Measurements from ENCODE around the gene DHX16. TPM values are rescaled to one million over a fixed set of nuclear protein-coding genes. Genes with fewer than 3 reads are reported as not detected.

The DHX16 gene
- total RNA-seq, 2 experiments from 2014 or later = 44.0 to 46.8 TPM

DNA sequence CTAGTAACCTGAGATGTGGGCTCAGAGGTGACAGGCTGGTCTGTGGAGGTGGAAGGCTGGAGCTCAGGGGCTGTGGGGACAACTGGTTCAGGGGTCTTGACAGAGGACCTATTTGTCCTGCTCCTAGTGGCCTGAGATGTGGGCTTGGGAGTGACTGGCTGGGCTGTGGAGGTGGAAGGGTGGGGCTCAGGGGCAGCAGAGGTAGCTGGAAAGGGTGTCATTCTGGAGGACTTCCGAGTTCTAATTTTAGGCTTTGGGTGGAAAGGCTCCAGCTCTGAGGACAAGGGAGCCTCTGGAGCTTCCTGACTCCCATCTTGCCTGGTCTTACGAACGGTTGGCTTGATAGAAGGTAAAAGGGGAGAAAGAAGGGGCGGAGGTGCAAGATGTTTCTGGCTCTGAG lies 32.8 kb upstream of the DHX16 start:
- POLR2A ChIA-PET = no interaction called here
- CTCF ChIA-PET = interaction anchor here (1.2 kb wide), 1 partner anchor 14 kb away, joined by 3 read pairs; no protein-coding TSS in a partner anchor

DNA sequence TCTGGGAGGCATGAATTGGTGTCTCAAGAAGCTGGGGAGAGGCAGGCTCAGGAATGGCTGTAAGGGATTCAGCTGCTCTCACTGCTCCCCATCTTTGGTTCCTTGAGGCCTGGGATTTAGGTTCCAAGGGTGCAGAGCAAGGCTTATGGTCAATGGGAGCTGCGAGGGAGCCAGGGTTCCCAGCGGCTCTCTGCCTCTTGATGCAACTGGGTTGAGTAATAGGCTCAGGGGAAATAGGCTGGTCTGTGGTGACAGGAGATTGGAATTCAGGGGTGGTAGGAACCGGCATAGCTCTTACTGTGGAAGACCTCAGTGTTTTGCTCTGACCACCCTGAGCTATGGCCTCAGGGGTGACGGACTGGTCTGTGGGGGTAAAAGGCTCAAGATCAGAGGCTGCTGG lies 31.0 kb upstream of the DHX16 start:
- ChIA-PET CTCF (interaction anchor here (1.1 kb wide), 1 partner anchor 118 kb away, joined by 3 read pairs; no protein-coding TSS in a partner anchor), POLR2A (interaction anchor here (0.6 kb wide), 1 partner anchor 27 kb away, joined by 6 read pairs; no protein-coding TSS in a partner anchor)

DNA sequence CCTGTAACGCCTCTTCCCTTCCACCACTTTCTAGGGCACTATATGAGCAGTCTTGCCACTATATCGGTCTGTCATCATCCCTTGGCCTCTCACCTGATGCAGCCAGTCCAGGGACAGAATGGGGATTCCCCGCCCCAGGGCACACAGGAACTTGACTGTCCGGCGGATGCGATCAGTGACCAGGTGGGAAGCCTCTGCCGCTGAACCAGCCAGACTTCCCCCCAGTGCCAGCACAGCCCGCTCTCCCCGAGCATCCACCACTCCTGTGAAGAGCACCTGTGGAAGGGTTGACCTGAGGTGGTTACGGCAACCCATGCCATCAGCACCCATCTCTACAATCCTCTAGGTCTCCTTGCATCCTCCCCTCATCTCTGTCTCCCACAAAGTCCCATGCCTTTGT lies 30.2 kb upstream of the DHX16 start:
- ChIA-PET CTCF (no interaction called here), POLR2A (interaction anchor here (0.6 kb wide), 1 partner anchor 28 kb away, joined by 6 read pairs; no protein-coding TSS in a partner anchor)

DNA sequence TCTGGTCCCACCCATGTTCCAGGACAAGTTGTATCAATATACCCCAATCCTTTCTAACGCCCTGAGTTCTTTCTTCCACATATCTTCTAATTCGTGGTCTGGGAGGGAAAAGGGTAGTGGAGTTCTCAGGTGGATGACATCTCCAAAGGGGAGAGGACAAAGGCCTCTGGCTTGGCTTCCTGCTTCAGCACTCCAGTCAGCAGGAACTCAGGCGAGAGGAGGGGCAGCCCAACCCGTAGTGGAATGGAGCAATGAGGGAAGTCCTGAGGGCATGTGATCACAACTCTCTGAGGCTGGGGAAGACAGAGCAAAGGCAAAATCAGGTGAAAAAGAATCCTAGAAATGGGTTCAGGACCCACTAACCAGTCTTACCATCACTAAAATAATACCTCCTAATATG lies 27.5 kb upstream of the DHX16 start:
- CTCF ChIA-PET = no interaction called here

DNA sequence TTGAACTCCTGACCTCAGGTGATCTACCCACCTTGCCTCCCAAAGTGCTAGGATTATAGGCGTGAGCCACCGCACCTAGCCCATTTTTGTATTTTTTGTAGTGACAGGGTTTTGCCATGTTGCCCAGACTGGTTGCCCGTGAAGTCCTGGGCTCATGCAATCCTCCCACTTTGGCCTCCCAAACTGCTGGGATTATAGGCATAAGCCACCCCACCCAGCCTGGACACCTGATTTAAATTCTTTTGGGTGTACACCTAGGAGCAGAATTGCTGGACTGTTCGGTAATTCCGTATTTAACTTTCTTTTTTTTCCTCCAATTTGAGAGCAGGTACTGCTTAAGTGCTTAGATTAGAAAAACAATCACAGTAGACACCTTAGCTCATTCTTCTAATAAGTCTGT lies 23.6 kb upstream of the DHX16 start:
- ChIA-PET CTCF (no interaction called here), POLR2A (interaction anchor here (0.7 kb wide), 1 partner anchor 9 kb away, joined by 4 read pairs; no protein-coding TSS in a partner anchor)

More for the DNA sequence above, 27.5 kb upstream of the DHX16 start:
- POLR2A ChIA-PET = no interaction called here

DNA sequence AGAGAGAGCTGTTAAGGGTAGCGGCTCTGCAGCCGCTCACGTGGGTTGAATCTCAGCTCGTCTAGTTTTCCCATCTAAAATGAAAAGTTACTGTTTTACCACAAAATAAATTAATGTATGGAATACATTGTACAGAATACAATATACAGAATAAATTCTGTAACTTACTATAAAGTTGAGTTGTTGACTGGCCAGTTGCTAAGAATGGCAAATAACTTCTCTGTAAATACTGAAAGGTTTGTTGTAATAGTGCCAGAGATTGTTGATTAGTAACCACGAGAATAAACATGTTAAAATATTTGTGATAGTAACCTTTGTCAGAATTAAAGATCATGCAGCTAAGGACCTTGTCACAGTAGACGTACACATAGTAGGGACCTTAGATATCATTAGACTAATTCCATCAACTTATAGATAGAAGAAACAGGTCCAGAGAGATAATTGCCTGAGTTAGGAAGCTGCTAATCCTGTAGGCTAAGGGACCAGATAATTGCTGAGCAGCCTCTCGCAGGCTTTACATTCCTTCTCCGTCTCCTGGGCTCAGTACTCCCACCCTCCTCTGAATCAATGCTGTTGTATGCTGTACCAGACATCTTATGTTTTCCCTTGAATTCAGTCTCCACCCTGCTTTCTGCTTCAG lies 18.5 kb upstream of the DHX16 start:
- CTCF ChIA-PET = interaction anchor here (0.6 to 1.2 kb wide), 3 partner anchors 14 to 104 kb away, joined by 3 read pairs; no protein-coding TSS in a partner anchor
- POLR2A ChIA-PET = interaction anchor here (0.7 to 1.4 kb wide), 2 partner anchors 12 to 26 kb away, joined by 3 to 5 read pairs; partner anchors contain the start of gene MDC1

DNA sequence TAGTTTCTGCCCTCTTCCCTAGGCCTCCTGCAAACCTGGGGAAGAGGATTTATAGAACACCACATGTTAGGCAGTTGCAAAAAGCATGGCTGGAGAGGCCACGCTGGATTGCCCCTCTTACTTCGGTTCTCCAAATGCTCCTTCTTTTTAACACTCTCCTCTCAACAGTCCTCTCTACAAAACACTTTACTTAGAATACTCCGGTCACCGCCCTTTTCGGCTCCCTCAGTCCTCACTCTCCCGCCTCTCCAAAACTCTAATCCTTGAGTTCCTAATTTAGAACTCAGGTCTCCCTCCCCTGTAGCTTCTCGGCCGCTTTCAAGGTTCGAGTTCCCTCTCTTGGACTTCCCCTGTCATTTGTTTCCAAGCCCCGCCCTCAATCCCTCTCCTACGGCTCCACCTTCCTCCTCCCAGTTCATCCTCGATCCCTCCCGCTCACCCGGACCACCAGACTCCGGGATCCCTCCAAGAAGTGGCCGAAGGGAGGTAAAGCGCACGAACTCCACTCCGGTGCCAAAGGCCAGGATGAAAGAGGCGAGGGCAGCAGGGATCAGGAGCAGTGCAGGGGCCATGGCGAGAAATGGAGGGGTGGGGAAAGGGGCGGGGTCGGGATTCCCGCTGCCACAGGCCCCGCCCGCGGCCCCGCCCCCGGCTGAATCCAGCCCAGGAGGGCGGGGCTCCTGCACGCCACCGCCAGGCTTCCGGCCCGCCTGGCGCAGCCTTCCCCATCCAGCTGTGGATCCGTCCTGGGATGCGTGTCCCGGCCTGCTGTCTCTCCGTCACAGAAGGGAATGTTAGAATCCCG lies 17.8 kb upstream of the DHX16 start, which contains the start of gene NRM:
TSS of gene NRM (minus strand) at position 582 of the 805 bp plus-strand sequence. CDS start at position 572, 10 bp downstream.
- POLR2A ChIA-PET = interaction anchor here (0.7 to 1.4 kb wide), 3 partner anchors 12 to 32 kb away, joined by 3 to 5 read pairs (median 5); partner anchors contain the start of gene MDC1
- CTCF ChIA-PET = interaction anchor here (0.6 to 3.8 kb wide), 4 partner anchors 11 to 104 kb away, joined by 3 to 22 read pairs (median 3); partner anchors contain the start of gene MDC1

DNA sequence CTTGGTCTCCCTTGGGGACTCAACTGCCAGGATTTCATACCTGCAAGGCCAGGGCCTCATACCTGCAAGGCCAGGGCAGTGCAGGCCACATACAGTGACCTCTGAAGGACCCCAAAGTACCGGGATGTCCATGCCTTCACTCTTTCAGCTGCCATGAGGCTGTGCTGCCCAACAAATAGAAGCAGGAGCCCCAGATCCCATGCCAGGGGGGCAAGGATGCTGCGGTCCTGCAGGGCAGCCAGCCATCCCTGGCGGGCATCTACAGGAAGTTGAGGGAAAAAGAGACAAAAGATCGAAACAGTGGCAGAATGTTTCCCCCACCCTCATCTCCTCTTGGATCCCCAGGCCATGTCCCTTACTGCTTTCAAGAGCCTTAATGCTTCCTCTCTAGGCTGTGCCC lies 17.2 kb upstream of the DHX16 start:
- ChIA-PET POLR2A (interaction anchor here (1.2 kb wide), 1 partner anchor 32 kb away, joined by 5 read pairs; no protein-coding TSS in a partner anchor), CTCF (interaction anchor here (1.0 to 3.8 kb wide), 2 partner anchors 11 to 28 kb away, joined by 3 to 22 read pairs; partner anchors contain the start of gene MDC1)

DNA sequence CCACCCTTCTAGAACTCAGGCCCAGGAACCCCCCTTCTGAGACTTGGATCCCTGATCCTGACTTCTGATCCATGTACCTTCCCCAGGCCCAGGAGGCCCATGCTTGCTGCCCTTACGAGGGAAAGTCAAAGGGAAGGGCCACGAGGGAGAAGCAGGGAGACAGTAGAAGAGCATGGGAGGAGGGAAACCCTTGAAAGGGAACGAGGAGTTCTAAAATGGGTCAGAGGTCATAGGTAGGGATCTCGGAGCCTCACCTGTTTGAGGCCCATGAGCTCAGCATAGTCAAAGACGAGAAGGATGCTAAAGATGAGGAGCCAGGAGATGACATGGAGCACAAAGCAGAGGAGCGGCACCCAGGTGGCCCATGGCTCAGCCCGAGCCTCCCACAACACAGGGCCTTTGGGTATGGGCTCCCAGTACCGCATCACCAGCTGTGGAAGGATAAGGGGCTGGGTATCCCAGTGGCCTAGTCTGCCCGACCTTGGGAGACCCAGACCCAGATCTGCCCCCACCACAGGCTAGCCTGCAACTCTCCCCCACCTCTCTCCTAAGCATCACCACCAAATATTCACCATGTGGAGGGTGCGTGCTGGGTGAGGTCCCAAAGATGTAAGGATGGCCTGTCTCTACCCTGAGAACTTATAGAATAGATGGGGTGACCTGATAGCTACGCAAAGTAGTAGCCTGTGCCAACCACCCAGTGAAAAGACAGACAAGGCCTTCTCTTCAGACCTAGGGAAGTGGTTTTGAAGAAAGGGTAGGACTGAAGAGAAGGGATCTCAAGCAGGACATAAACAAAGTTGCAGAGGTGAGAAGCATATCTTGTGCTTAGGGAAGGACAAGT lies 16.4 kb upstream of the DHX16 start:
- CTCF ChIA-PET = interaction anchor here (1.6 to 3.8 kb wide), 4 partner anchors 10 to 42 kb away, joined by 3 to 22 read pairs (median 10); partner anchors contain the start of gene MDC1

DNA sequence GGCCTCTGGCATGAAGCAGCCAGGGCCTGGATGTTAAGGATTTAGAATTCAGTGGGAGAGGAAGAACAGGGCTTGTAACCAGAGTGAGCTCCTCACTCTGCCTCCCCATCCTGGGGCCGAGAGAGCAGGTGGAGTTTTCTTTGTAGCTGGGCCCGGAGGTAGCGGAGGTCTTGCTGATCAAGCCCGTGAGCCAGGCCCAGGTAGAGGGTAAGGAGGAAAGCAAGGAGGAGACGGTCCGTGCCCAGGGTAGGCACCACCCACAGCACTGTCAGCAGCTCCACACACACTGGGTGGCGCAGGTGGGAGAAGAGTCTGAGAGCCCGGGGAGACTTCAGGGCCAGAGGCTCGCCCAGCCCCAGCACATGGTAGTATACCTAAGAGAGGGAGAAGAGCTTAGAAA lies 15.8 kb upstream of the DHX16 start:
- ChIA-PET CTCF (interaction anchor here (0.7 to 3.8 kb wide), 5 partner anchors 10 to 43 kb away, joined by 3 to 22 read pairs (median 8); partner anchors contain the start of gene MDC1), POLR2A (interaction anchor here (1.1 to 1.2 kb wide), 3 partner anchors 8 to 33 kb away, joined by 3 to 7 read pairs (median 3); partner anchors contain the start of gene DHX16)

More for the DNA sequence above, 16.4 kb upstream of the DHX16 start:
- POLR2A ChIA-PET = interaction anchor here (1.1 to 1.2 kb wide), 2 partner anchors 9 to 33 kb away, joined by 5 to 7 read pairs; no protein-coding TSS in a partner anchor

DNA sequence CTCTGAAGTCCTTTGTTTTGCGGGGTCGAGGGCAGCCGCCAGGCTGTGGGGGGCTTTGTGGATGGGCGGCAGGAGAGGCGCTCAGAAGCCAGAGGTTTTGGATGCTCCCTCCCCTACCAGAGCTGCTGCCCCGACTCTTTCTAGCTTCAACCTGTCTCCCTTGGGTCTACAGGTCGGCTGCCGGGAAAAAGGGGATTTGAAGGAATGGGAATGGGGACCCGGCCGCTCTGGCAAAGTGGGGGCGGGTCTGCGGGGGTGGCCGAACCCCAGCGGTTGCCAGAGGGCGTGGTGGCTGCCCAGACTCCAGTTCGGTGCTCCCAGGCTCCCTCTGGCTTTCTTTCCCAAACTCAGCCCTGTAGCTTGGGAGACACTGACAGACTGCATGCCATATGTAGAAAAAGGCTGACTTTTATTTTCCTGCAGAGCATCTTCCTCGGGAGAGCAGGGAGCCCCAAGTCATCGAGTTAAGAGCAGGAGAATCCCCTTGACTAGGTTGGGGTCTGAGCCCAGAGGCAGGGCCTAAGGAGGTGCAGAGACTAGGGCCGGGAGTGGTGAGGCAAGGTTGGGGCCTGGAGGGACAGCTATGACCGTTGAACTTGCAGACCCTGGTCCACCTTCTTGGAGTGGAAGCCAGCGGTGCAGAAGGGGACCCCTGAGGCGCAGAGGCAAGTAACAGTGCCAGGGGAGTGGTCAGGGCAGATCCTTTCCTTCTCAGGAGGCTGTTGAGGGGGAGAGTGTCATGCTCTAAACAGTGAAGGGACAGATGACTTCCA lies 15.0 kb upstream of the DHX16 start:
- CTCF ChIA-PET = interaction anchor here (0.7 to 3.8 kb wide), 7 partner anchors 9 to 57 kb away, joined by 3 to 22 read pairs (median 3); partner anchors contain the start of genes IER3 and MDC1
- POLR2A ChIA-PET = interaction anchor here (0.5 to 1.3 kb wide), 10 partner anchors 8 to 75 kb away, joined by 3 to 7 read pairs (median 3); partner anchors contain the start of genes DHX16 and MDC1

DNA sequence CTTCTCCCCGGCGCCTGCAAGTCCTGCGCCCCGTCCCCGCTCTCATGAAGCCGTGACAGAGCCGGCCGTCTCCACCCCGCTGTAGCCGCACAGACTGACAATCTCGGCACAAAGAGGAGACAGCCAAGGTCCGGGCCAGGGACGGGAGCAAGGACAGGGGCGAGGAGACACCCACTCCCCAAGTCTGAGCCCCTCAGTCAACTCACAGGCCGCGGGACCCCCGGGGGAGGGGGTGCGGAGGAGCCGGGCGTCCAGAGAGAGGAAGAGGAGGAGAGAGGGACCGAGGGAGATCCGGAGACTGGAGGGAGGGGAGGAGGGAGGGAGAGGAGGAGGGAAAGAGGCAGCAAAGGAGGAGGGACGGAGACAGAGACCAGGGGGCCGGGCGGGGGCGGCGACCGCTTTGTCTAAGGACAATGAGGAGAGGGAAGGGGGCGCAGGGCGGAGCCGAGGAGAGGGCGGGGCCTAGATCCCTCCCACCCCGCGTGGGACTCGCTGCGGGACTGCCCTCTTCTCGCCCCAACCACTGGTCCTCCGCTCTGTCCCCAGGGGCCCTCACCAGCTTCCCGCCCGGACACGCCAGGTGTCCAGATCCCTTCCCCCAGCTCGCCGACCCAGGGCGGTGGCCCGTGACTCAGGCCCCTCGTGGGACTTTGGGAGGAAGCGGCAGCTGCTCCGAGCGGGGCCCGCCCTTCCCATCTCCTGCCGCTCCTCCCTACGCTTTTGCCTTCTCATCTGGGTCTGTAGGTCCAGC lies 14.3 kb upstream of the DHX16 start:
- ChIA-PET CTCF (interaction anchor here (1.0 to 3.8 kb wide), 5 partner anchors 8 to 57 kb away, joined by 3 to 22 read pairs (median 8); partner anchors contain the start of genes IER3 and MDC1), POLR2A (interaction anchor here (0.6 to 1.3 kb wide), 7 partner anchors 8 to 76 kb away, joined by 3 to 6 read pairs (median 3); partner anchors contain the start of gene MDC1)

DNA sequence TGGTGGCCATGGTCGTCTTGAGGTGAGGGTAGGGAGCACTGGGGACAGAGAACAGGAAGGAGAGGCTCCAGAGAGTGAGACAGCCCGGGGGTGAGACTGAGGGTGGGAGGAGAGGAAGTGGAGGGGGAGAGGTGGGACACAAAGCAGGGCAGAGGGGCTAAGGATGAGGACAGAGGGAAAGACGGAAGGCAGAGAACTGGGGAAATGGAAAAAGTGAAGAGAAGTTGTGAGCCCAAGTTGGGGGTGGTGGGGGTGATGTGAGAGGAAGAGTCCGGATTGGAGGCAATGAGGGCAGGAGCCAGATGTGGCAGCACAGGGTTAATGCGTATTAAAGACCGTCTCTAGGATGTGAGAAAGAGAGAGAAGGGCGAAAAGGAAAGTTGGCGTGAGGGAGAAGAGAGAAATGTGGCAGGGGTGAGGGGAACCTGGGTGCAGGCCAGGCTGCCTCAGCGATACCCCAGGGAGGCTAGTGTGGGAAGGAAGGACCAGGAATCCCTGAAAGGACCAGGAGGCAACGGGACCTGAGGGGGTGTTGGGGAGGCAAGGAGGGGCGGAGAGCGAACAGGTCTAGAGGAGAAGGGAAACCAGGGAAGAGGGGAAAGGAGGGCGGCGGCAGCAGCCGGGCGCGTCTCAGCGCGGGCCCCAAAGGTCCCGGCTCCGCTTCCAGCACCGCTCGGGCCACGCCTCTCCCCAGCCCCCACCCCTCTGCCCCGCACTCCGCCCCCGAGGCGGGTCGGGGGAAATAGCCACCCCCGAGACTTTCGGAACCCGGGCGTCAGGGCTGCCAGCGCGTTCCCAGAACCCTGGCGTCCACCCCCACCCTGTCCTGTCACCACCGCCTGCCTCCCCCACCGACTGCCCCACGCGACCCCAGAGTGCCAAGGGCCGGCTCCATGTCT lies 13.5 kb upstream of the DHX16 start, which contains the start of gene PPP1R18:
TSS of gene PPP1R18 (minus strand) at position 637 of the 899 bp plus-strand sequence. CDS start at position 10, 627 bp downstream.
- POLR2A ChIA-PET = interaction anchor here (0.9 to 1.7 kb wide), 3 partner anchors 31 to 73 kb away, joined by 3 to 7 read pairs (median 4); partner anchors contain the start of gene MDC1
- CTCF ChIA-PET = interaction anchor here (1.3 to 6.2 kb wide), 4 partner anchors 36 to 204 kb away, joined by 3 to 49 read pairs (median 4); partner anchors contain the start of genes MRPS18B, PPP1R10 and TUBB

DNA sequence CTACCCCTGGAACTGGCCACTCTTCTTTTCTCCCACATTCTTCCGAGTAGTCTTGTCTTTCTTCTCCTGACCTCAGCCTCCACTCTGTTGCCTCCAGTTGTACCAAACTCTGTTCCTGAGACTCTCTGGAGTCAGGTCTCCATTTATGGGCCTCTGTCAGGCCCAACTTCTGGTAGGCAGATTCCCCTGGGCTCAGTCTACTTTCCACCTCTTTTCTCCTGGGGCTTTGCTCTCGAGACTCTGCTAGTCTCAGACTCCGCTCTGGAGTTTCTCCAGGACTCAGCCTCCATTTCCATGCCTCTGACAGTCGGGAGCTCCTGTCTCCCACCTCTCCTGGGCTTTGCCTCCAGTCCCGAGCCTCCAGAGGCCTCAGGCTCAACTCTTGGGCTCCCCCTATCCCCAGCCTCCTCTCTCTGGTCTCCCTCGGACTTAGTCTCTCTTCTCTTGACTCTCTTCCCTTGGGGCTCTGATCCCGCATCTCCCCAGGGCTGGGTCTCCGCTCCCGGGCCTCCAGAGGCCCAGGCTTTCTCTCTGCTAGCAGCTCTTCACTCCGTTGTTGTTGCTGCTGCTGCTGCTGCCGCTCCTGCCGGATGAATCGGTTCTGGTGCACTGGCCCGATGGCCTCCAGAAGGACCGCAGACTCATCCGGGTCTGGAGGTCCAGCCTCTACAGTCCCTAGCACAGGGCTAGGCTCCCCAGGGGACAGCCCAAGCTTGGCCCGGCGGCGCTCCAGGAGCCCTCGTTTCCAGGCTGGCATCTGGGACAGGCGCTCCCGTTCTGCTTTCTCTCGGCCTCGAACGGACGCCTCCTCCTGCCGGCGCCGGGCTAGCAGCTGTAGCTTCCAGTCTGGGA lies 12.6 kb upstream of the DHX16 start:
- CTCF ChIA-PET = interaction anchor here (1.0 to 6.2 kb wide), 5 partner anchors 32 to 204 kb away, joined by 3 to 49 read pairs (median 3); partner anchors contain the start of genes MDC1, MRPS18B, PPP1R10 and TUBB
- POLR2A ChIA-PET = interaction anchor here (0.9 to 1.7 kb wide), 4 partner anchors 32 to 72 kb away, joined by 3 to 7 read pairs (median 4); partner anchors contain the start of gene MDC1

Data from activated CD8-positive, alpha-beta memory T cell treated with anti-CD3 and anti-CD28 coated beads for 36 hours (primary cell).